H9 (cell line): ENCODE results near the gene TEX2. TPM values are rescaled to one million over a fixed set of nuclear protein-coding genes. Genes with fewer than 3 reads are reported as not detected.

Experiments
- DNase-seq: peaks from one replicate; pipeline ENCODE4 v3.0.0-alpha.2; 2017
- H2AFZ ChIP-seq: one replicate; pipeline ENCODE4 v1.6.1; 2013; ENCODE audit warnings: mild to moderate bottlenecking, low read length, control low read depth, moderate library complexity
- H2AK5ac ChIP-seq: 2 replicates; pipeline ENCODE4 v1.6.1; 2013; ENCODE audit warnings: low read length, control low read depth, mixed read lengths; ENCODE audit not compliant: insufficient read length
- H2BK120ac ChIP-seq: one replicate; pipeline ENCODE4 v1.6.1; 2013; ENCODE audit warnings: low read depth, mild to moderate bottlenecking, low read length, control low read depth, inconsistent platforms; ENCODE audit not compliant: poor library complexity, severe bottlenecking
- H2BK12ac ChIP-seq: 2 replicates; pipeline ENCODE4 v1.6.1; 2013; ENCODE audit warnings: low read length, control low read depth, mixed read lengths, low read depth; ENCODE audit not compliant: insufficient read length
- H2BK15ac ChIP-seq: 2 replicates; pipeline ENCODE4 v1.6.1; 2013; ENCODE audit warnings: low read depth, low read length, control low read depth
- H2BK20ac ChIP-seq: one replicate; pipeline ENCODE4 v1.6.1; 2013; ENCODE audit warnings: low read depth, mild to moderate bottlenecking, low read length, control low read depth, inconsistent platforms; ENCODE audit not compliant: poor library complexity, severe bottlenecking
- H2BK5ac ChIP-seq: 2 replicates; pipeline ENCODE4 v1.6.1; 2013; ENCODE audit warnings: low read length, control low read depth, mixed read lengths; ENCODE audit not compliant: insufficient read length
- H3K14ac ChIP-seq: 2 replicates; pipeline ENCODE4 v1.6.1; 2013; ENCODE audit warnings: low read length, control low read depth; ENCODE audit not compliant: insufficient read depth
- H3K18ac ChIP-seq: 2 replicates; pipeline ENCODE4 v1.6.1; 2013; ENCODE audit warnings: low read depth, mild to moderate bottlenecking, mixed read lengths, low read length, control low read depth; ENCODE audit not compliant: insufficient read length
- H3K23ac ChIP-seq: 2 replicates; pipeline ENCODE4 v1.6.1; 2013; ENCODE audit warnings: low read length, control low read depth, mixed read lengths, low read depth; ENCODE audit not compliant: insufficient read length
- H3K23me2 ChIP-seq: 2 replicates; pipeline ENCODE4 v1.6.1; 2013; ENCODE audit warnings: low read depth, mild to moderate bottlenecking, mixed read lengths, low read length, control low read depth; ENCODE audit not compliant: insufficient read length, poor library complexity, severe bottlenecking
- H3K27ac ChIP-seq: 2 replicates; pipeline ENCODE4 v1.5.1; 2013; ENCODE audit warnings: low read length, control low read depth, mixed read lengths, low read depth; ENCODE audit not compliant: insufficient read length
- H3K27me3 ChIP-seq: 2 replicates; pipeline ENCODE4 v1.6.1; 2013; ENCODE audit warnings: low read length, control low read depth, inconsistent platforms; ENCODE audit not compliant: insufficient read depth
- H3K4ac ChIP-seq: 2 replicates; pipeline ENCODE4 v1.6.1; 2013; ENCODE audit warnings: low read depth, mild to moderate bottlenecking, control low read depth, inconsistent platforms, low read length, moderate library complexity
- H3K4me1 ChIP-seq: 2 replicates; pipeline ENCODE4 v1.6.1; 2013; ENCODE audit warnings: low read length, control low read depth, inconsistent platforms; ENCODE audit not compliant: insufficient read depth
- H3K4me2 ChIP-seq: 2 replicates; pipeline ENCODE4 v1.6.1; 2013; ENCODE audit warnings: low read length, control low read depth, mixed read lengths; ENCODE audit not compliant: insufficient read length, insufficient read depth
- H3K56ac ChIP-seq: 2 replicates; pipeline ENCODE4 v1.6.1; 2013; ENCODE audit warnings: low read depth, mild to moderate bottlenecking, mixed read lengths, low read length, control low read depth; ENCODE audit not compliant: insufficient read length
- H3K79me1 ChIP-seq: 2 replicates; pipeline ENCODE4 v1.6.1; 2013; ENCODE audit warnings: low read depth, mild to moderate bottlenecking, moderate library complexity, low read length, control low read depth, inconsistent platforms; ENCODE audit not compliant: insufficient read depth, poor library complexity, severe bottlenecking
- H3K79me2 ChIP-seq: 2 replicates; pipeline ENCODE4 v1.6.1; 2013; ENCODE audit warnings: low read length, control low read depth, inconsistent platforms; ENCODE audit not compliant: insufficient read depth
- H3K9ac ChIP-seq: 2 replicates; pipeline ENCODE4 v1.6.1; 2013; ENCODE audit warnings: low read length, control low read depth, mixed read lengths; ENCODE audit not compliant: insufficient read length; ENCODE audit errors: extremely low read depth
- H3K9me3 ChIP-seq: one replicate; pipeline ENCODE4 v1.6.1; 2013; ENCODE audit warnings: low read depth, low read length, inconsistent platforms; ENCODE audit not compliant: control insufficient read depth
- H3T11ph ChIP-seq: one replicate; pipeline ENCODE4 v1.6.1; 2013; ENCODE audit warnings: mild to moderate bottlenecking, low read length, control low read depth, inconsistent platforms
- H4K20me1 ChIP-seq: one replicate; pipeline ENCODE4 v1.6.1; 2013; ENCODE audit not compliant: control insufficient read depth, insufficient read length, insufficient read depth
- H4K5ac ChIP-seq: 2 replicates; pipeline ENCODE4 v1.6.1; 2013; ENCODE audit warnings: low read depth, mild to moderate bottlenecking, mixed read lengths, low read length, control low read depth; ENCODE audit not compliant: insufficient read length
- H4K8ac ChIP-seq: replicated peaks from 2 replicates; pipeline ENCODE4 v1.6.1; 2013; ENCODE audit warnings: low read length, control low read depth, mixed read lengths, low read depth; ENCODE audit not compliant: insufficient read length
- H4K91ac ChIP-seq: 2 replicates; pipeline ENCODE4 v1.6.1; 2013; ENCODE audit warnings: low read depth, mild to moderate bottlenecking, moderate library complexity, mixed read lengths, low read length, control low read depth; ENCODE audit not compliant: insufficient read length
- H3K27ac Mint-ChIP-seq, 3 experiments: 2 replicates in 2 of 3; 3 replicates in 1 of 3; pipeline ENCODE4 v1.8.0; 2020 to 2021; ENCODE audit warnings: mixed read lengths in 3 of 3, mild to moderate bottlenecking in 1 of 3, moderate library complexity in 1 of 3
- H3K27me3 Mint-ChIP-seq: 2 replicates; pipeline ENCODE4 v1.8.0; 2021; ENCODE audit warnings: low read depth, mild to moderate bottlenecking, moderate library complexity, mixed read lengths
- H3K36me3 Mint-ChIP-seq, 3 experiments: 2 replicates in 2 of 3; 3 replicates in 1 of 3; pipeline ENCODE4 v1.8.0; 2020 to 2021; ENCODE audit warnings: low read depth in 3 of 3, mixed read lengths in 3 of 3; ENCODE audit not compliant: insufficient read depth in 1 of 3
- H3K4me1 Mint-ChIP-seq, 2 experiments: 2 replicates each; pipeline ENCODE4 v1.8.0; 2020; ENCODE audit warnings: mixed read lengths in 2 of 2
- H3K4me3 Mint-ChIP-seq, 2 experiments: 2 replicates in 1 of 2; 3 replicates in 1 of 2; pipeline ENCODE4 v1.8.0; 2020 to 2021; ENCODE audit warnings: mild to moderate bottlenecking in 2 of 2, mixed read lengths in 2 of 2, moderate library complexity in 1 of 2
- H3K9me3 Mint-ChIP-seq, 2 experiments: 2 replicates in 1 of 2; 3 replicates in 1 of 2; pipeline ENCODE4 v1.8.0; 2020; ENCODE audit warnings: mild to moderate bottlenecking in 2 of 2, mixed read lengths in 2 of 2, moderate library complexity in 1 of 2
- CTCF ChIP-seq: fragments of 200-600 bp; sonication (generic); conservative IDR thresholded peaks from 3 replicates; pipeline ENCODE4 v1.8.0; 2021; ENCODE audit warnings: antibody characterized with exemption, mild to moderate bottlenecking
- WGBS: extraction: QIAGEN DNeasy Blood & Tissue Kit; methylation state at CpG from one replicate; pipeline ENCODE4 v1.1.7; 2013; ENCODE audit warnings: missing lambda C conversion rate, low lambda C conversion rate, mixed read lengths; ENCODE audit not compliant: insufficient read length; ENCODE audit errors: extremely low coverage; 5-methylcytosine and 5-hydroxymethylcytosine counted together
- total RNA-seq: library from RNA; stranded (reverse); gene quantifications from 2 replicates; pipeline ENCODE4 v1.2.1, GENCODE V29; 2021

Gene TEX2
- total RNA-seq, 1 experiment from 2014 or later = 12.2 TPM

GRCh38 chr17:64282753-64283080 is 19.7 kb upstream of the TEX2 start:
- H3K79me1 ChIP-seq = no peaks in the 10 kb centered on the region
- TF ChIP-seq CTCF = no peak
- Mint-ChIP-seq H3K4me3 (no peak overlapping the region), H3K4me1 (peaks cover 0 to 11% of the 10 kb centered on the region in 2 experiments; a peak in 2 of 4 replicates), H3K27me3 (no peaks in the 10 kb centered on the region), H3K9me3 (no peaks in the 10 kb centered on the region), H3K36me3 (no peaks in the 10 kb centered on the region), H3K27ac (no peak overlapping the region)
- H4K8ac ChIP-seq = no peak overlapping the region
- H3T11ph ChIP-seq = no peak overlapping the region
- H3K79me2 ChIP-seq = no peaks in the 10 kb centered on the region
- H2BK20ac ChIP-seq = no peak overlapping the region
- H3K4ac ChIP-seq = no peak overlapping the region
- H2BK5ac ChIP-seq = no peak overlapping the region
- no peak overlapping the region for H2BK15ac ChIP-seq
- no peaks in the 10 kb centered on the region for H4K20me1 ChIP-seq
- no peak overlapping the region for H2BK120ac ChIP-seq
- no peak overlapping the region for H2AFZ ChIP-seq
- WGBS = no CpG with 5 or more reads among the region's 4 CpGs
- H3K4me2 ChIP-seq = no peak overlapping the region
- H3K23me2 ChIP-seq = no peaks in the 10 kb centered on the region
- no peak overlapping the region for H2AK5ac ChIP-seq
- no peaks in the 10 kb centered on the region for H3K4me1 ChIP-seq
- no peak overlapping the region for H3K9ac ChIP-seq
- no peak overlapping the region for H4K5ac ChIP-seq
- H3K18ac ChIP-seq = no peak overlapping the region
- no peak overlapping the region for H4K91ac ChIP-seq
- H3K9me3 ChIP-seq = no peaks in the 10 kb centered on the region
- DNase-seq = no peak
- no peak overlapping the region for H3K23ac ChIP-seq
- H3K27ac ChIP-seq = no peak overlapping the region
- no peak overlapping the region for H2BK12ac ChIP-seq
- H3K14ac ChIP-seq = no peak overlapping the region
- H3K27me3 ChIP-seq = no peaks in the 10 kb centered on the region
- no peak overlapping the region for H3K56ac ChIP-seq
